Astrocyte of the cerebellum (primary cell): ENCODE results near the gene HDAC4.

Experiments
- DNase-seq: peaks from one replicate; pipeline ENCODE4 v3.0.0-alpha.2; 2011; ENCODE audit warnings: low read depth
- H3K4me3 ChIP-seq: 2 replicates; pipeline ENCODE4 v1.5.1; 2011; ENCODE audit warnings: mild to moderate bottlenecking, low read depth, low read length, moderate library complexity
- in situ Hi-C: cut with HindIII; loops from 2 replicates; pipeline ENCODE4 v1.10.0; 2017; ENCODE audit warnings: low sequenced_read_pairs
- TF ChIP-seq, protein P1 (sequence below): IDR thresholded peaks from 2 replicates; pipeline ENCODE4 v1.5.1; 2012; ENCODE audit warnings: low read length, low read depth, moderate library complexity, mild to moderate bottlenecking; ENCODE audit errors: missing control alignments

Gene HDAC4

DNA sequence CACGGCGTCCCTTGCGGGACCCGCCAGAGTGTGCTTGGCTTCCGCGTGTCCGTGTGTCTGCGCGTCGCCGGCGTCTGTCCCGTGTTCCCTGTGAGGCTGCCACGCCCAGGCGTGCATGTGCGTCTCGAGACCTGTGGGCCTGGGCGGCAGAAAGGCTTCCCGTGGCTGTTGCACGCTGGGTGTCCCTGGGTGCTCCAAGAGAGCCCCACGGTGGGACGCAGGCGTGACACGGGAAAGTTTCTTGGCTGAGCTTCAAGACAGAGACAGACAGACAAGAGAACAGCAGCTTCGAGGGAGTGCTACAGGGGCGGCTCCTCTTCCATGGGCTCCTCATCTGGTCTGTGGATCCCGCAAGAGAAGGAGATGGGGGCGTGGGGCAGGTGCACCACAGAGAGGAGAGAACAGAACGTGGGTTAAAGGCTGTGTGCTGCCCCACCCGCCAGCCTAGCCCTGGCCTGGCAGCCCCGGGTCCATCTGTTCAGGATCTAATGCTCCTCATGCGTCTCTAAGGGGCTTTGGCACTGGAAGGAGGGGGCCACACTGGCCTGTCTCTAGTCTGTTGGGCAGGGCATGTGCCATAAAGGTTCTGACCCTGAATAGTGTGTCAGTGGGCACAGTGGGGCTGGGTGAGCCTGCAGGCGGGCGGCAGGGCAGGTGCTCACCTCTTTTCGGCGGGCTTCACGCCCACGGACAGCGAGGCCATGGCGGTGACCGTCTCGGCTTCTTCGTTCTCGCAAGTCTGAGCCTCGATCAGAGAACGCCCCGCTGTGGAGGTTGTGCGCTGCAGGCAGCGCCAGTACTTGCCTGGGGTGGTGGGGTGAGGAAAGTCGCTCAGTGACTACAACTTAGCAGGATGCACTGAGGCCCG lies 347.8 kb downstream of the HDAC4 start:
- TF ChIP-seq, protein P1, sequence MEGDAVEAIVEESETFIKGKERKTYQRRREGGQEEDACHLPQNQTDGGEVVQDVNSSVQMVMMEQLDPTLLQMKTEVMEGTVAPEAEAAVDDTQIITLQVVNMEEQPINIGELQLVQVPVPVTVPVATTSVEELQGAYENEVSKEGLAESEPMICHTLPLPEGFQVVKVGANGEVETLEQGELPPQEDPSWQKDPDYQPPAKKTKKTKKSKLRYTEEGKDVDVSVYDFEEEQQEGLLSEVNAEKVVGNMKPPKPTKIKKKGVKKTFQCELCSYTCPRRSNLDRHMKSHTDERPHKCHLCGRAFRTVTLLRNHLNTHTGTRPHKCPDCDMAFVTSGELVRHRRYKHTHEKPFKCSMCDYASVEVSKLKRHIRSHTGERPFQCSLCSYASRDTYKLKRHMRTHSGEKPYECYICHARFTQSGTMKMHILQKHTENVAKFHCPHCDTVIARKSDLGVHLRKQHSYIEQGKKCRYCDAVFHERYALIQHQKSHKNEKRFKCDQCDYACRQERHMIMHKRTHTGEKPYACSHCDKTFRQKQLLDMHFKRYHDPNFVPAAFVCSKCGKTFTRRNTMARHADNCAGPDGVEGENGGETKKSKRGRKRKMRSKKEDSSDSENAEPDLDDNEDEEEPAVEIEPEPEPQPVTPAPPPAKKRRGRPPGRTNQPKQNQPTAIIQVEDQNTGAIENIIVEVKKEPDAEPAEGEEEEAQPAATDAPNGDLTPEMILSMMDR = no peak
- DNase-seq = no peak
- H3K4me3 ChIP-seq = no peak overlapping the region
- in situ Hi-C loops = no loop called here

DNA sequence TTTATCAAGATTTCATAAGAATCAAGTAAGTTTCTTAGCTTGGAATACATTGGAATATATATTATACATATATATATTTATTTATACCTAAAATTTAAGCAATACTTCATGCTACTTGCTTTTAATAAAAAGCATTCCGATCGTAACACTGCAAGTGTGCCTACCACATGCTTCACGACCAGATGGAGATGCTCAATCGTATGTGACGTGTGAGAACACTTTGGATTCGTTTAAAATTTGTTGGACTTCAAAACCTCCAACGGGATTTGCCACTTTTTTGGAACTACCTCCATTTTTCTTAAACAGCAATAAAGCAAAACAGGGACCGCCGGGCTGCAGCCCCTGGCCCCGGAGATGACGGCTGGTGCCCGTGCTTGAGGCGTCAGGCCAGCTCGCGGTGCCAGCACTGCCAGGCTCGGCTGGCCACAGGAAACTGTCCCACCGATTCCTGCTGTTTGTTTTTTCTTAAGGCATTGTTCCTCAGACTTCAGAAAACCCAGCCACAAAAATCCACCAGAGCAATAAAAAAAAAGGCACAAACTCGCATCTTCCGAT lies 348.9 kb downstream of the HDAC4 start:
- DNase-seq = no peak
- no peak overlapping the region for H3K4me3 ChIP-seq
- in situ Hi-C loops = no loop called here
- TF ChIP-seq, protein P1 = no peak

DNA sequence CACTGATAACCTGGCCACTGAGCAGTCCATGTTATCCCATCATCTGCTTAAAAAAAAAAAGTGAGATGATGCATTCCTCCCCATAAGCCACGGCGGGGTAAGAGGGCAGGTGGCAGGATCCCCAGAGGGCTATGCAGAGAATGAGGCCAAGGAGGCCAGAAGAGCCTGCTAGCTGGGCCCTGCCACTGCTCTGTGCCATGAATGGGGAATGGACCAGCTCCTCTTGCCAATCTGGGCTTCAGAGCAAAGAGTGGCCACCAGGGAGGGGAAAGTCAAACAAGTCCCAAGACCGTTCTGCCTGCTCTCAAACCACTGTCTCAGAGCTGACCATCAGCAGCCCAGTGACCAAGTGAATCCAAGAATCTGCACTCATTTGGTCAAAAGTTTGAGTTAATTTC lies 350.6 kb downstream of the HDAC4 start:
- in situ Hi-C loops = no loop called here
- H3K4me3 ChIP-seq = no peak overlapping the region
- no peak for DNase-seq
- TF ChIP-seq, protein P1 = no peak

DNA sequence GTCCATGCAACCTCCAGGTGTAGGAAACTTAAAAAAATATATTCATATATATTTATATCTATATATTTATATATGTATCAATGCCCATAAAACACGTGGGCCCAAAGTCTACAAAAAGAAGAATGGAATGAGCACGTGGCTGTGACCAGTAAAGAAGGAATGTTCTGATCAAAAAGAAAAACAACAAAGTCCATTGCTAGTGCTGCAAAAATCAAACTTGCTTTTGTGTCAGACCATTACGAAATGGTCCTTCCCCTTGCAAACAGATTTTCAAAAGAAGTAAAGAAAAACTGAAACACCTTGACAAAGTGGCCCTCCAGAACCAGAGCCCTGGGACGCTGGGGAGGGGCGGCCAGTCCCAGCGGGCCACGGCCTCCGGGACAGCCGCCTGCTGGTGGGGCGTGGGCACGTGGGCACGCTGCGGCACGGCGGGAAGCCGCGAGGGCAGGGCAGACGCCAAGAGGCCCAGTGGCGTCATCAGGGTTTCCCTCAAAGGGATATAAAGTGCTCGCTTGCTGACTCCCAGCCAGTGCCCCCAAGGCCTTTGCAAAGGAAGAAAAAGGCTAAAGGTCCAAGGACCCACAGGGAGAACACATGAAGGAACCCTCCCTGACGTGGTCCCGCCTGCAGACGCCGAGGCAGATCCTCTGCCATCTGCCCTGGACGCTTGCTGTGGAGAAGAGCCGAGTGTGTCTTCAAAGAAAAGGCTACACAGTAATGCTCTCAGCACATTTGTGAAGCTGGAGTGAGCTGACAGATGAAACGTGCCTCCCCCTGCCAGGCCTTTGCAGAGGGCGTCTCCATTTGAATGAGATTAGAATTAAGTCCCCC lies 351.2 kb downstream of the HDAC4 start:
- no peak overlapping the region for H3K4me3 ChIP-seq
- TF ChIP-seq, protein P1 = no peak
- no peak for DNase-seq
- in situ Hi-C loops = no loop called here

- in situ Hi-C loops = no loop called here
- TF ChIP-seq, protein P1 = no peak
- H3K4me3 ChIP-seq = no peak overlapping the region
- no peak for DNase-seq
Measured at GRCh38 chr2:239048736-239049135, 352.1 kb downstream of the HDAC4 start.

- TF ChIP-seq, protein P1 = no peak
- in situ Hi-C loops = no loop called here
Measured at GRCh38 chr2:239047861-239048260, 353.0 kb downstream of the HDAC4 start.

More at GRCh38 chr2:239047861-239048260, 353.0 kb downstream of the HDAC4 start:
- H3K4me3 ChIP-seq = no peak overlapping the region
- DNase-seq = no peak
